IPS-18c (cell line): ENCODE results near the gene ADSL.

ENCODE experiments used
- H3K4me3 ChIP-seq: 2 replicates; pipeline ENCODE4 v1.7.0; 2013; ENCODE audit warnings: low read depth, mild to moderate bottlenecking, low read length, moderate library complexity; ENCODE audit not compliant: insufficient read depth
- H3K9me3 ChIP-seq: one replicate; pipeline ENCODE4 v1.6.1; 2013; ENCODE audit warnings: mild to moderate bottlenecking, low read length, moderate library complexity; ENCODE audit not compliant: control insufficient read depth, insufficient read depth

ADSL gene

DNA sequence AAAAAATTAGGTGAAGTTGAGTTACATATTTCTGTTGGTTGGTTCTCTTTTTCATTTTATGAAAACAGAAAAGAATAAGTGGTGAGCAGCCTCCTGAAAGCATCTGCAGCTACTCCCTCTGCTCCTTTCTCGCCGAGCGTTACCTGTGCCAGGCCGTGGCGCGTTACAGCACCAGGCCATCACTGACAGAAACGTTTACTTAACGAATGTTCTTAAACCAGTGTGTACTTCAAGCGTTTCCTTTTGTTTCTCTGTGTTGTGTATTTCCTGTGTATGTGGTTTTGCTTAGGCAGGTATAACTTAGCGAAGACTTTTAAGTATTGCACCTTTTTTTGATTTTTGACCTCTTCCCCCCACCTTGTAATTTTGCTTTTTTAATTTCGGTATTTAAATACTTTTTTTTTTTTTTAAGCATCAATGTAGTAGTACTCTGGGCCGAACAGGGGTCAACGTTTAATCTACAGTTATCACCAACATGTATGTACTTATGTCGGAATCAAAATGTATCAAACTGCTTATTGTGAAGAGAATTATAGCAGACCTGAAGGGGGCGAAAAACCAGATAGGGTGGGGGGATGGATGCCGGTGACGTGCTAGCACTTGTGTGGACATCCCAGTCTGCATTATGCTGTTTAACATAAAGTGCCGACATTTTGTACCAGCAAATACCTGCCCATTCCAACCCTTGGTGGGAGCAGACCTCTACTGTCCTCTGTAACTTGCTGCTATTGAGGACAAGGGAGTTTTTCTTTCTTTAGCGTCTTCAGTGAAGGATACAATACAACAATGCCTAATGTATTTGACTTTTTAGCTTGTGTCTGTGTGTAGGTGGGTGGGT lies 21.6 kb upstream of the ADSL start:
- no peak overlapping the region for H3K4me3 ChIP-seq
- no peaks in the 10 kb centered on the region for H3K9me3 ChIP-seq

- H3K9me3 ChIP-seq: no peaks in the 10 kb centered on the region
- no peak overlapping the region for H3K4me3 ChIP-seq
Observed at GRCh38 chr22:40325315-40325714, 21.0 kb upstream of the ADSL start.

DNA sequence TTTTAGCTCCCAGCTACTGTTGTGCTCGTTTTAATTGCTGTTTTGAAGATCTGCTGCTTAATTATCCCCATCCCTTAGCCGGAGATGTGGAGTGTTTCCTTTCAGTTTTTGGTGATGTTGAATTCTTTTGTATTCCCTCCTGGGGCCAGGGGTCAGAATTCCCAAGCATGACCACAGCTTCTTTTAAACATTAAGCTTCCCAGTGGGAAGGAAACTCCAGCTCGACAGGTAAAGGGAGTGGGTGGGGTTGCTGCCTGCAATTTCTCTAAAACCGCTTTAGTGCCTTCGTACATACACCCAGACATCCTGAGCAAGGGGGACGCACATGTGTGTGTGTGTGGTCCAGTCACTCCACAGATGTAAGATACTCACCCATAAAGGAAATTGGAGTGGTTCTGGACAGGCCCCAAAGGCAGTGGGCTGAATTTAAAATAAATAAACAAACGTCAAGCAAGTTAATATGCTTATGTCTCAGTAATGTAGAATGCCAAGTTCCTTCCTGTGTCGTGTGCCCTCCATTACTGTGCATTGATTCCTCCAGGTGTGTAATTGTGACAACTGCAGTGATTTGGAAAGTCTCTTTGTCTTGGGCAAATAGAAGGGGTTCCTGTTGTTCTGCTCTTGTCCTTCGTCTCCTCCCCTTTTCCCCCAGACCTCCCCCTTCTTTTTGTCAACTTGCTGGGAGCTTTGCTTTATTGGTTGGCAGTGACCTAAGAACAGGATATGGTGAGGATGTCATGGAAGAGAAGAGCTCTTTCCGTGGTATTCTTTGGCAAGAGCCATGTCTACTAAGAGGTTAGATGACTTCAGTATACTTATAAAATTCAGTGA lies 19.2 kb upstream of the ADSL start:
- H3K4me3 ChIP-seq: no peak overlapping the region

DNA sequence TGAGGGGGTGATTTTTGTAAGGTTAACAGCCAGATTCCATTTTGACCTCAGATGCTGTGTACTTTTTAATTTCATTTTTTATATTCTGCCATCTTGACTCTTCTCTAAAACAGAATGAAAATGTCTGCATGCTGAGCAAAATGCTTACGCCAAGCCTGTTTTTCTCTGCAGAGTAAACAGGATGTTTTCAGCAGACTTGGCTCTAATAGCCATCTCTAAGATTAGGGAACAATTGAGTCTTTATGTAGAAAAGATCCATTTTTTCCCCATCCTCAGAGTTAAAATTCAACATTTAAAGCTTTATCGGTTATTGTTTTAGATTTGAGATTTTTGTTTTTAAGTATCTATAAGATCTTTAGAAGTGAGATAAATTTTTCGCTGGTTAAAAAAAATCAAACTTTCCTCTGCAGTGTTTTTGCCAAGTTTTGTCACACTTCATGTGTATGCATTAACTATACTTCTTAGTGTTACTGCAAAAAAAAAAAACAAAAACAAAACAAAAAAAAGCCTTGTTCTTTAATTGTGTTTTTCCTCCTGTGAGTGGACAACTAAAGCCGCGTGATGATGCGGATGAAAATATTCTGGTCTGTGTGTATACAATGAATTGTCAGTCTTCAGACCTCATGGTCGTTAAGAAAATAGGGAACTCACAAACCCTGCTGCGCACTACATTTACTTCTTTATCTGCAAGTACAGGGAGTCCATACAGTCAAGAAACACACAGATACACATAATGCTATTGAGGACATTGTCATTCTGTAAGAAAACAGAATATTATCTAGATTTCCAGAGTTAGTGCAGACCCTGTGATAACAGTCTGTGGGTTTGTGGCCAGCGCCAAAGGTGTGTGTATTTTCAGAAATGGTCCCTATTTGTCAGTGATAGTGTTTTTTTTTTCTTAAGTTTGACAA lies 17.5 kb upstream of the ADSL start:
- Histone ChIP-seq H3K4me3 (no peak overlapping the region), H3K9me3 (no peaks in the 10 kb centered on the region)

More for the DNA sequence above, 19.2 kb upstream of the ADSL start:
- no peaks in the 10 kb centered on the region for H3K9me3 ChIP-seq

- no peaks in the 10 kb centered on the region for H3K9me3 ChIP-seq
- no peak overlapping the region for H3K4me3 ChIP-seq
Observed at GRCh38 chr22:40329466-40329865, 16.8 kb upstream of the ADSL start.

- no peak overlapping the region for H3K4me3 ChIP-seq
- no peaks in the 10 kb centered on the region for H3K9me3 ChIP-seq
Observed at GRCh38 chr22:40330086-40330485, 16.2 kb upstream of the ADSL start.

GRCh38 chr22:40330615-40331014 lies 15.7 kb upstream of the ADSL start:
- Histone ChIP-seq H3K4me3 (no peak overlapping the region), H3K9me3 (no peaks in the 10 kb centered on the region)

- Histone ChIP-seq H3K4me3 (no peak overlapping the region), H3K9me3 (no peaks in the 10 kb centered on the region)
Observed at GRCh38 chr22:40331706-40332105, 14.6 kb upstream of the ADSL start.

- Histone ChIP-seq H3K9me3 (no peaks in the 10 kb centered on the region), H3K4me3 (no peak overlapping the region)
Observed at GRCh38 chr22:40332319-40332781, 13.9 kb upstream of the ADSL start.

- H3K9me3 ChIP-seq: no peaks in the 10 kb centered on the region
- no peak overlapping the region for H3K4me3 ChIP-seq
Observed at GRCh38 chr22:40334060-40334459, 12.2 kb upstream of the ADSL start.

GRCh38 chr22:40334899-40335298 lies 11.4 kb upstream of the ADSL start:
- no peaks in the 10 kb centered on the region for H3K9me3 ChIP-seq
- H3K4me3 ChIP-seq: no peak overlapping the region

GRCh38 chr22:40335358-40335757 lies 10.9 kb upstream of the ADSL start:
- Histone ChIP-seq H3K4me3 (no peak overlapping the region), H3K9me3 (no peaks in the 10 kb centered on the region)

- H3K4me3 ChIP-seq: no peak overlapping the region
- H3K9me3 ChIP-seq: no peaks in the 10 kb centered on the region
Observed at GRCh38 chr22:40340044-40340443, 6.3 kb upstream of the ADSL start.

GRCh38 chr22:40341604-40342003 lies 4.7 kb upstream of the ADSL start:
- Histone ChIP-seq H3K4me3 (no peak overlapping the region), H3K9me3 (no peaks in the 10 kb centered on the region)

DNA sequence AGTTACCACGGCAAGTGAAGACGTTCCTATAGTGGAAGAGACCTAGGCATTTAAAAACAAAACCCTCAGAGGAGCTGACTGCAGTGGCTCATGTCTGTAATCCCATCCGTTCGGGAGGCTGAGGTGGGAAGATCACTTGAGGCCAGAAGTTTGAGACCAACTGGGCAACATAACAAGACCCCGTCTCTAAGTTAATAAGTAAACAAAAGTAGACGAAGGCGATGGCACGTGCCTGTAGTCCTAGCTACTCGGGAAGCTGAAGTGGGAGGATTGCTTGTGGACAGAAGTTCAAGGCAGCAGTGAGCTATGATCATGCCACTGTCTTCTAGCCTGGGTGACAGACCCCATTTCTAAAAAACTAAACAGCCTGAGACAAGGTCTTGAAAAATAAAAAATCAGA lies 3.8 kb upstream of the ADSL start:
- Histone ChIP-seq H3K4me3 (no peak overlapping the region), H3K9me3 (no peaks in the 10 kb centered on the region)

- Histone ChIP-seq H3K4me3 (peak overlapping the region; percentile 94; the same call in 1 of the 2 replicates), H3K9me3 (no peaks in the 10 kb centered on the region)
Observed at GRCh38 chr22:40345271-40345670, 1.0 kb upstream of the ADSL start.

DNA sequence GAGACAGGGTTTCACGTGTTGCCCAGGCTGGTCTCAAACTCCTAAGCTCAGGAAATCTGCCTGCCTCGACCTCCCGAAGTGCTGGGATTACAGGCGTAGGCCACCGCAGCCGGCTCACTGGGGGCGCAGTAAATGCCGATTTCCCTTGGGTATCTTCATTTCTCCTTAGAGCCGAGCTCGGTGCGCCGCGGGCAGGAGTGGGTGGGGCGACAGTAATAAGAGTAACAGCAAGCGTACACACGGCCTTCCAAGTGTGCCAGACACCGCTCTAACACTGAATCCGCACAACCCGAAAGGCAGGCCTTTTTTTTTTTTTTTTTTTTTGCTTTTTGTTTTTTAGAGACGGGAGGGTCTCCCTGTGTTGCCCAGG lies 500 bp upstream of the ADSL start:
- H3K9me3 ChIP-seq: no peaks in the 10 kb centered on the region
- peak overlapping the region; percentile 94 for H3K4me3 ChIP-seq
